ENCODE data around the gene CDA. TPM values are rescaled to one million over a fixed set of nuclear protein-coding genes. Genes with fewer than 3 reads are reported as not detected.

Gene CDA
- total and polyA plus RNA-seq, 2 donors (not counting 3 experiments of a cell fraction or from before 2014, with no cell fraction given) = 0.35 to 1.9 TPM

GRCh38 chr1:20626524-20626923 is 37.6 kb downstream of the CDA start:
- Histone ChIP-seq H3K36me3 (ENCODE audit: control insufficient read depth in 2 of 2, extremely low read depth in 1 of 2, insufficient read depth in 2 of 2, low read length in 2 of 2) (no peaks in the 10 kb centered on the region), H3K9me1 (replicated peaks; ENCODE audit: control insufficient read depth, extremely low read depth, insufficient read depth, low read length) (no peaks in the 10 kb centered on the region), H3K27me3 (ENCODE audit: control insufficient read depth in 2 of 2, insufficient read depth in 2 of 2, low read length in 2 of 2) (peaks cover 2 to 3% of the 10 kb centered on the region in 2 experiments), H3K27ac (ENCODE audit: insufficient read depth, low read depth, low read length) (no peak overlapping the region), H3K79me2 (ENCODE audit: control insufficient read depth, insufficient read depth, low read length) (no peaks in the 10 kb centered on the region), H2AFZ (ENCODE audit: low read depth, low read length) (no peak overlapping the region), H3K4me1 (ENCODE audit: control insufficient read depth, extremely low read depth, insufficient read depth, low read length) (no peaks in the 10 kb centered on the region), H3K4me2 (ENCODE audit: insufficient read depth, low read length) (no peak overlapping the region), H3K9ac (replicated peaks; ENCODE audit: extremely low read depth, insufficient read depth, low read length) (no peak overlapping the region), H3K9me3 (replicated peaks; ENCODE audit: control insufficient read depth, insufficient read depth, low read length) (no peaks in the 10 kb centered on the region), H3K4me3 (replicated peaks in 1 of 3; ENCODE audit: insufficient read depth in 1 of 3, low read depth in 1 of 3, low read length in 3 of 3) (no peak overlapping the region), H4K20me1 (replicated peaks; ENCODE audit: control insufficient read depth, extremely low read depth, insufficient read depth, low read length) (no peaks in the 10 kb centered on the region)
- no TSS peak for BruUV-seq (replicated peaks)
- dilution Hi-C loops (cut with MboI; ENCODE audit: extremely low pct_ligation_motif_present, low sequenced_read_pairs) (no loop called here), intact Hi-C loops (cut with micrococcal nuclease) (no loop called here)
- FAIRE-seq = no peak
- no peak for DNase-seq (ENCODE audit: low read depth, low spot score)
- TF ChIP-seq FOS (IDR thresholded peaks at IDR 0.05; ENCODE audit: borderline replicate concordance, insufficient read depth, low read length) (no peak), POLR2A (IDR thresholded peaks at IDR 0.05; ENCODE audit: low read depth, low read length) (no peak), POLR2AphosphoS5 (IDR thresholded peaks at IDR 0.05; ENCODE audit: insufficient read depth, low read depth, low read length) (no peak), GATA2 (IDR thresholded peaks at IDR 0.05; ENCODE audit: insufficient read depth, insufficient read length, low read depth, low read length) (no peak), MYC (IDR thresholded peaks at IDR 0.05; ENCODE audit: low read depth, low read length) (no peak), CTCF (IDR thresholded peaks at IDR 0.05; ENCODE audit: extremely low read depth in 1 of 2, insufficient read depth in 1 of 2, low read depth in 1 of 2, low read length in 2 of 2) (no peak), MAX (IDR thresholded peaks at IDR 0.05; ENCODE audit: insufficient read depth, insufficient read length) (no peak), JUN (IDR thresholded peaks at IDR 0.05; ENCODE audit: borderline replicate concordance, insufficient read depth, insufficient read length, low read depth) (no peak), EZH2 (IDR thresholded peaks at IDR 0.05; ENCODE audit: borderline replicate concordance, low read depth, low read length, severe bottlenecking) (no peak)
- POLR2A ChIA-PET = no interaction called here
- CTCF ChIA-PET = interaction anchor here (1.7 kb wide), 1 partner anchor 52 kb away, joined by 6 read pairs; no protein-coding TSS in a partner anchor
